Fibroblast of skin of right biceps (primary cell): Measurements from ENCODE around the gene STARD3NL.
A peak's percentile ranks its signal among the peaks of the same experiment; 100 is the strongest.

Source experiments
- DNase-seq: peaks from one replicate; pipeline ENCODE4 v3.0.0-alpha.2; 2013

STARD3NL gene

GRCh38 chr7:38185395-38186307, 7.6 kb downstream of the STARD3NL start:
- DNase-seq, result no peak

- peak; percentile 38 for DNase-seq
Observed at GRCh38 chr7:38186593-38187314, 8.7 kb downstream of the STARD3NL start.

- no peak for DNase-seq
Observed at GRCh38 chr7:38187794-38188440, 9.9 kb downstream of the STARD3NL start.

- DNase-seq, result peak; percentile 36
Observed at GRCh38 chr7:38189231-38189938, 11.3 kb downstream of the STARD3NL start.

- DNase-seq, result peak; percentile 33
Observed at GRCh38 chr7:38190011-38190410, 12.0 kb downstream of the STARD3NL start.

- DNase-seq, result no peak
Observed at GRCh38 chr7:38191791-38192190, 13.7 kb downstream of the STARD3NL start.

GRCh38 chr7:38192327-38192726, 14.3 kb downstream of the STARD3NL start:
- DNase-seq, result no peak

- DNase-seq, result peak; percentile 53
Observed at GRCh38 chr7:38195804-38196595, 18.0 kb downstream of the STARD3NL start.

- DNase-seq, result peak; percentile 27
Observed at GRCh38 chr7:38198366-38198765, 20.3 kb downstream of the STARD3NL start.

- DNase-seq, result no peak
Observed at GRCh38 chr7:38199154-38199553, 21.1 kb downstream of the STARD3NL start.

- DNase-seq, result no peak
Observed at GRCh38 chr7:38199782-38200181, 21.7 kb downstream of the STARD3NL start.

GRCh38 chr7:38206071-38206470, 28.0 kb downstream of the STARD3NL start:
- no peak for DNase-seq

- DNase-seq, result no peak
Observed at GRCh38 chr7:38207843-38208242, 29.8 kb downstream of the STARD3NL start.

- DNase-seq, result no peak
Observed at GRCh38 chr7:38211486-38211885, 33.4 kb downstream of the STARD3NL start.

GRCh38 chr7:38211940-38212339, 33.9 kb downstream of the STARD3NL start:
- no peak for DNase-seq

GRCh38 chr7:38215115-38215514, 37.1 kb downstream of the STARD3NL start:
- peak; percentile 41 for DNase-seq

GRCh38 chr7:38215735-38216670, 38.0 kb downstream of the STARD3NL start:
- peak; percentile 86 for DNase-seq

- no peak for DNase-seq
Observed at GRCh38 chr7:38217672-38218071, 39.6 kb downstream of the STARD3NL start.

- DNase-seq, result no peak
Observed at GRCh38 chr7:38220452-38220851, 42.4 kb downstream of the STARD3NL start.

- DNase-seq, result peak; percentile 55
Observed at GRCh38 chr7:38222481-38223096, 44.5 kb downstream of the STARD3NL start.
